Measurements from ENCODE around the gene LMF2.

Gene LMF2

GRCh38 chr22:50468626-50469025 is 38.9 kb downstream of the LMF2 start:
- Histone ChIP-seq H3K14ac (ENCODE audit: low read length in 2 of 2) (no peak overlapping the region), H3K27me3 (ENCODE audit: control insufficient read depth in 1 of 2, insufficient read depth in 1 of 2, low read length in 2 of 2) (no peaks in the 10 kb centered on the region), H3K9me3 (ENCODE audit: control insufficient read depth, low read length) (no peaks in the 10 kb centered on the region), H3K18ac (ENCODE audit: low read depth in 1 of 2, low read length in 2 of 2) (no peak overlapping the region), H3K23ac (ENCODE audit: low read length in 2 of 2) (no peak overlapping the region), H3K36me3 (ENCODE audit: control insufficient read depth in 1 of 2, insufficient read depth in 2 of 2, low read depth in 1 of 2, low read length in 2 of 2) (peaks cover 37 to 71% of the 10 kb centered on the region in 2 experiments), H2BK120ac (ENCODE audit: low read depth, low read length) (no peak overlapping the region), H3K4me3 (ENCODE audit: insufficient read depth in 1 of 2, low read depth in 1 of 2, low read length in 2 of 2) (no peak overlapping the region), H2BK5ac (ENCODE audit: low read depth, low read length, poor library complexity, severe bottlenecking) (no peak overlapping the region), H3K9ac (ENCODE audit: low read length) (no peak overlapping the region), H3K27ac (ENCODE audit: low read length, poor library complexity, severe bottlenecking) (no peak overlapping the region), H2BK12ac (ENCODE audit: low read length in 2 of 2) (no peak overlapping the region), H3K4ac (ENCODE audit: low read depth in 1 of 2, low read length in 2 of 2) (no peak overlapping the region), H2BK15ac (ENCODE audit: low read depth, poor library complexity, severe bottlenecking) (no peak overlapping the region), H4K91ac (ENCODE audit: low read length) (no peak overlapping the region), H2AFZ (ENCODE audit: low read depth, low read length) (no peak overlapping the region), H2AK5ac (ENCODE audit: low read length, severe bottlenecking) (no peak overlapping the region), H3K4me2 (ENCODE audit: low read length, poor library complexity, severe bottlenecking) (no peak overlapping the region), H4K8ac (ENCODE audit: low read length) (no peak overlapping the region), H3K79me1 (replicated peaks; ENCODE audit: low read length, poor library complexity, severe bottlenecking) (peaks cover 34% of the 10 kb centered on the region), H3K4me1 (ENCODE audit: control insufficient read depth, insufficient read depth, low read depth, low read length) (peaks cover 57% of the 10 kb centered on the region)
- no peak for DNase-seq
- WGBS, result 95% methylated on average over 8 of the region's 8 CpGs

GRCh38 chr22:50467773-50468440 is 39.6 kb downstream of the LMF2 start:
- Histone ChIP-seq H4K91ac (ENCODE audit: low read length) (no peak overlapping the region), H2AFZ (ENCODE audit: low read depth, low read length) (no peak overlapping the region), H3K18ac (ENCODE audit: low read depth in 1 of 2, low read length in 2 of 2) (no peak overlapping the region), H3K4me3 (ENCODE audit: insufficient read depth in 1 of 2, low read depth in 1 of 2, low read length in 2 of 2) (no peak overlapping the region), H4K8ac (ENCODE audit: low read length) (no peak overlapping the region), H3K36me3 (ENCODE audit: control insufficient read depth in 1 of 2, insufficient read depth in 2 of 2, low read depth in 1 of 2, low read length in 2 of 2) (peaks cover 45 to 74% of the 10 kb centered on the region in 2 experiments), H3K9ac (ENCODE audit: low read length) (no peak overlapping the region), H3K9me3 (ENCODE audit: control insufficient read depth, low read length) (no peaks in the 10 kb centered on the region), H2BK5ac (ENCODE audit: low read depth, low read length, poor library complexity, severe bottlenecking) (no peak overlapping the region), H3K27me3 (ENCODE audit: control insufficient read depth in 1 of 2, insufficient read depth in 1 of 2, low read length in 2 of 2) (no peaks in the 10 kb centered on the region), H3K27ac (ENCODE audit: low read length, poor library complexity, severe bottlenecking) (no peak overlapping the region), H3K4me2 (ENCODE audit: low read length, poor library complexity, severe bottlenecking) (no peak overlapping the region), H3K79me1 (replicated peaks; ENCODE audit: low read length, poor library complexity, severe bottlenecking) (peaks cover 38% of the 10 kb centered on the region), H2BK120ac (ENCODE audit: low read depth, low read length) (no peak overlapping the region), H2AK5ac (ENCODE audit: low read length, severe bottlenecking) (no peak overlapping the region), H3K14ac (ENCODE audit: low read length in 2 of 2) (no peak overlapping the region), H3K4ac (ENCODE audit: low read depth in 1 of 2, low read length in 2 of 2) (no peak overlapping the region), H2BK15ac (ENCODE audit: low read depth, poor library complexity, severe bottlenecking) (no peak overlapping the region), H3K23ac (ENCODE audit: low read length in 2 of 2) (no peak overlapping the region), H3K4me1 (ENCODE audit: control insufficient read depth, insufficient read depth, low read depth, low read length) (peaks cover 50% of the 10 kb centered on the region), H2BK12ac (ENCODE audit: low read length in 2 of 2) (no peak overlapping the region)
- WGBS, result 97% methylated on average over 22 of the region's 22 CpGs
- no peak for DNase-seq

- H2BK5ac ChIP-seq (ENCODE audit: low read depth, low read length, poor library complexity, severe bottlenecking), result no peak overlapping the region
- no peaks in the 10 kb centered on the region for H3K9me3 ChIP-seq (ENCODE audit: control insufficient read depth, low read length)
- no peak overlapping the region for H3K4me2 ChIP-seq (ENCODE audit: low read length, poor library complexity, severe bottlenecking)
- WGBS, result 96% methylated on average over 22 of the region's 24 CpGs
- H3K36me3 ChIP-seq (ENCODE audit: control insufficient read depth in 1 of 2, insufficient read depth in 2 of 2, low read depth in 1 of 2, low read length in 2 of 2), result peaks cover 48 to 74% of the 10 kb centered on the region in 2 experiments
- no peak overlapping the region for H3K18ac ChIP-seq (ENCODE audit: low read depth in 1 of 2, low read length in 2 of 2)
- no peaks in the 10 kb centered on the region for H3K27me3 ChIP-seq (ENCODE audit: control insufficient read depth in 1 of 2, insufficient read depth in 1 of 2, low read length in 2 of 2)
- H4K91ac ChIP-seq (ENCODE audit: low read length), result no peak overlapping the region
- no peak overlapping the region for H3K23ac ChIP-seq (ENCODE audit: low read length in 2 of 2)
- H3K79me1 ChIP-seq (replicated peaks; ENCODE audit: low read length, poor library complexity, severe bottlenecking), result peaks cover 38% of the 10 kb centered on the region
- H2AFZ ChIP-seq (ENCODE audit: low read depth, low read length), result no peak overlapping the region
- no peak overlapping the region for H3K4me3 ChIP-seq (ENCODE audit: insufficient read depth in 1 of 2, low read depth in 1 of 2, low read length in 2 of 2)
- peaks cover 44% of the 10 kb centered on the region for H3K4me1 ChIP-seq (ENCODE audit: control insufficient read depth, insufficient read depth, low read depth, low read length)
- no peak for DNase-seq
- H2BK120ac ChIP-seq (ENCODE audit: low read depth, low read length), result no peak overlapping the region
- no peak overlapping the region for H3K9ac ChIP-seq (ENCODE audit: low read length)
- no peak overlapping the region for H2BK12ac ChIP-seq (ENCODE audit: low read length in 2 of 2)
- no peak overlapping the region for H3K14ac ChIP-seq (ENCODE audit: low read length in 2 of 2)
- no peak overlapping the region for H2BK15ac ChIP-seq (ENCODE audit: low read depth, poor library complexity, severe bottlenecking)
- no peak overlapping the region for H4K8ac ChIP-seq (ENCODE audit: low read length)
- H3K27ac ChIP-seq (ENCODE audit: low read length, poor library complexity, severe bottlenecking), result no peak overlapping the region
- H2AK5ac ChIP-seq (ENCODE audit: low read length, severe bottlenecking), result no peak overlapping the region
- H3K4ac ChIP-seq (ENCODE audit: low read depth in 1 of 2, low read length in 2 of 2), result no peak overlapping the region
Measured at GRCh38 chr22:50467341-50467740, 40.2 kb downstream of the LMF2 start.

- no peaks in the 10 kb centered on the region for H3K27me3 ChIP-seq (ENCODE audit: control insufficient read depth in 1 of 2, insufficient read depth in 1 of 2, low read length in 2 of 2)
- no peak overlapping the region for H3K14ac ChIP-seq (ENCODE audit: low read length in 2 of 2)
- H3K4me1 ChIP-seq (ENCODE audit: control insufficient read depth, insufficient read depth, low read depth, low read length), result peaks cover 24% of the 10 kb centered on the region
- WGBS, result 97% methylated on average over 30 of the region's 30 CpGs
- no peak overlapping the region for H4K8ac ChIP-seq (ENCODE audit: low read length)
- no peak overlapping the region for H2BK5ac ChIP-seq (ENCODE audit: low read depth, low read length, poor library complexity, severe bottlenecking)
- H2BK15ac ChIP-seq (ENCODE audit: low read depth, poor library complexity, severe bottlenecking), result no peak overlapping the region
- H3K4me2 ChIP-seq (ENCODE audit: low read length, poor library complexity, severe bottlenecking), result no peak overlapping the region
- H3K18ac ChIP-seq (ENCODE audit: low read depth in 1 of 2, low read length in 2 of 2), result no peak overlapping the region
- no peak overlapping the region for H3K4me3 ChIP-seq (ENCODE audit: insufficient read depth in 1 of 2, low read depth in 1 of 2, low read length in 2 of 2)
- no peak overlapping the region for H3K9ac ChIP-seq (ENCODE audit: low read length)
- H3K79me1 ChIP-seq (replicated peaks; ENCODE audit: low read length, poor library complexity, severe bottlenecking), result peaks cover 49% of the 10 kb centered on the region
- H3K36me3 ChIP-seq (ENCODE audit: control insufficient read depth in 1 of 2, insufficient read depth in 2 of 2, low read depth in 1 of 2, low read length in 2 of 2), result peaks cover 67 to 79% of the 10 kb centered on the region in 2 experiments
- H3K23ac ChIP-seq (ENCODE audit: low read length in 2 of 2), result no peak overlapping the region
- H3K27ac ChIP-seq (ENCODE audit: low read length, poor library complexity, severe bottlenecking), result no peak overlapping the region
- no peak for DNase-seq
- no peak overlapping the region for H2BK120ac ChIP-seq (ENCODE audit: low read depth, low read length)
- H2AK5ac ChIP-seq (ENCODE audit: low read length, severe bottlenecking), result no peak overlapping the region
- no peaks in the 10 kb centered on the region for H3K9me3 ChIP-seq (ENCODE audit: control insufficient read depth, low read length)
- no peak overlapping the region for H3K4ac ChIP-seq (ENCODE audit: low read depth in 1 of 2, low read length in 2 of 2)
- no peak overlapping the region for H4K91ac ChIP-seq (ENCODE audit: low read length)
- no peak overlapping the region for H2BK12ac ChIP-seq (ENCODE audit: low read length in 2 of 2)
- no peak overlapping the region for H2AFZ ChIP-seq (ENCODE audit: low read depth, low read length)
Measured at GRCh38 chr22:50465066-50465930, 42.2 kb downstream of the LMF2 start.

Measured in mesenchymal stem cell (in vitro differentiated cells and primary cell).